ENCODE measurements around the gene MYO7B.

DNA sequence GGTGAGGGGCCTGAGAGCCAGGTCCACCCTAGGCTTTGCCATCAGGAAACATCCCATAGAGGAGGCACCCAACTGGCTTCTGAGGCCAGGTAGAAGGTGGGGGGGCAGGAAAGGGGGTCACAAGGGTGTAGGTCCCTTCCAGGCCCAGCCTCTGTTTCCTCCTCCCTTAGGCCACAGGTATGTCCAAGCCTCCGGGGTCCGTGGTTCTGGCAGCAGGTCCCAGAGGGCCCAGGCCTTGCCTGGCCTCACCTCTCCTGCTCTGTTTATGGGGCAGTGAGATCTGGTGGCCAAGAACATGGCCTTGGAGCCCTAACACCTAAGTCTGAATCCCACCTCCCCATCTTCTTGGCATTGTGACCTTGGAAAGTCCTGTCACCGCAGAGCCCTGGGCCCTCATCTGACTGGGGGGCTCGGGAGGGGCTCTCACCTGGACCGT, 88.9 kb downstream of the MYO7B start:
- no peak for TF ChIP-seq CTCF (IDR thresholded peaks at IDR 0.05)
- TF ChIP-seq POLR2A (IDR thresholded peaks at IDR 0.05) = no peak

All from lower leg skin (tissue), 3 donors.